ENCODE results near the gene SKIC2.
A peak's percentile ranks its signal among the peaks of the same experiment; 100 is the strongest.

Gene SKIC2

DNA sequence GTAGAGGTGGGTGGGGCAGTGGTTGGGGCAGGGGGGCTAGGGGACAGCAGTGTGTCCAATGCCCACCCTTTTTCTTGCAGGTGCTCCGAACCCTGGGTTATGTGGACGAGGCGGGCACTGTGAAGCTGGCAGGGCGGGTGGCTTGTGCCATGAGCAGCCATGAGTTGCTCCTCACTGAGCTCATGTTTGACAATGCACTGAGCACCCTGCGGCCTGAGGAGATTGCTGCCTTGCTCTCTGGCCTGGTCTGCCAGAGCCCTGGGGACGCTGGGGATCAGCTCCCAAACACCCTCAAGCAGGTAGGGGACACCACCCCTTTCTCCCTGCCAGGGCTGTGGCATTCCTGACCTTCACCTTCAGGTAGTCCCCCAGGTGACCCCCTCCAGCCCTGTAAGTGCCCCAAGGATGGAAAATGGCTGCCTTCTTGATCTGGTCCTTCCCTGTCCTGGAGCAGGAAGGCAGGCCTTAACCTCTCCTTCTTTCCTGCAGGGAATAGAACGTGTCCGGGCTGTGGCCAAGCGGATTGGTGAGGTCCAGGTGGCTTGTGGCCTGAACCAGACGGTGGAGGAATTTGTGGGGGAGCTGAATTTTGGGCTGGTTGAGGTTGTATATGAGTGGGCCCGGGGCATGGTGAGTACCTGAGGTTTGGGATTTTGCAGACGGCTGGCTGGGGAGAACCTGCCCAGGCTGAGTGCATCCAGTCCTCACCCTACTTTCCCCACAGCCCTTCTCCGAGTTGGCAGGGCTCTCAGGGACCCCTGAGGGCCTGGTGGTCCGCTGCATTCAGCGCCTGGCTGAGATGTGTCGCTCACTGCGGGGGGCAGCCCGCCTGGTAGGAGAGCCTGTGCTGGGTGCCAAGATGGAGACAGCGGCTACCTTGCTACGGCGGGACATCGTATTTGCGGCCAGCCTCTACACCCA lies 10.1 kb downstream of the SKIC2 start:
- peak overlapping the region; percentile 17 for H3K27ac ChIP-seq (ENCODE audit: low read length, poor library complexity, severe bottlenecking)
- H3K36me3 ChIP-seq (ENCODE audit: control insufficient read depth in 1 of 2, insufficient read depth in 2 of 2, low read depth in 1 of 2, low read length in 2 of 2), result peaks cover 62 to 70% of the 10 kb centered on the region in 2 experiments
- H2BK15ac ChIP-seq (ENCODE audit: low read depth, poor library complexity, severe bottlenecking), result no peak overlapping the region
- no peak overlapping the region for H2AK5ac ChIP-seq (ENCODE audit: low read length, severe bottlenecking)
- H3K79me1 ChIP-seq (replicated peaks; ENCODE audit: low read length, poor library complexity, severe bottlenecking), result peaks cover 38% of the 10 kb centered on the region
- H3K4ac ChIP-seq (ENCODE audit: low read depth in 1 of 2, low read length in 2 of 2), result no peak overlapping the region
- no peaks in the 10 kb centered on the region for H3K27me3 ChIP-seq (ENCODE audit: control insufficient read depth in 1 of 2, insufficient read depth in 1 of 2, low read length in 2 of 2)
- H2BK120ac ChIP-seq (ENCODE audit: low read depth, low read length), result no peak overlapping the region
- no peak overlapping the region for H4K91ac ChIP-seq (ENCODE audit: low read length)
- no peak overlapping the region for H3K23ac ChIP-seq (ENCODE audit: low read length in 2 of 2)
- WGBS, result 98% methylated on average over 20 of the region's 23 CpGs
- no peak overlapping the region for H3K14ac ChIP-seq (ENCODE audit: low read length in 2 of 2)
- H3K18ac ChIP-seq (ENCODE audit: low read depth in 1 of 2, low read length in 2 of 2), result no peak overlapping the region
- no peak overlapping the region for H4K8ac ChIP-seq (ENCODE audit: low read length)
- H3K4me2 ChIP-seq (ENCODE audit: low read length, poor library complexity, severe bottlenecking), result no peak overlapping the region
- H3K4me1 ChIP-seq (ENCODE audit: control insufficient read depth, insufficient read depth, low read depth, low read length), result peaks cover 32% of the 10 kb centered on the region
- no peak for DNase-seq
- H2BK12ac ChIP-seq (ENCODE audit: low read length in 2 of 2), result no peak overlapping the region
- no peak overlapping the region for H3K4me3 ChIP-seq (ENCODE audit: insufficient read depth in 1 of 2, low read depth in 1 of 2, low read length in 2 of 2)
- H3K9me3 ChIP-seq (ENCODE audit: control insufficient read depth, low read length), result no peaks in the 10 kb centered on the region
- H2BK5ac ChIP-seq (ENCODE audit: low read depth, low read length, poor library complexity, severe bottlenecking), result no peak overlapping the region
- H3K9ac ChIP-seq (ENCODE audit: low read length), result peak overlapping the region; percentile 99
- no peak overlapping the region for H2AFZ ChIP-seq (ENCODE audit: low read depth, low read length)

DNA sequence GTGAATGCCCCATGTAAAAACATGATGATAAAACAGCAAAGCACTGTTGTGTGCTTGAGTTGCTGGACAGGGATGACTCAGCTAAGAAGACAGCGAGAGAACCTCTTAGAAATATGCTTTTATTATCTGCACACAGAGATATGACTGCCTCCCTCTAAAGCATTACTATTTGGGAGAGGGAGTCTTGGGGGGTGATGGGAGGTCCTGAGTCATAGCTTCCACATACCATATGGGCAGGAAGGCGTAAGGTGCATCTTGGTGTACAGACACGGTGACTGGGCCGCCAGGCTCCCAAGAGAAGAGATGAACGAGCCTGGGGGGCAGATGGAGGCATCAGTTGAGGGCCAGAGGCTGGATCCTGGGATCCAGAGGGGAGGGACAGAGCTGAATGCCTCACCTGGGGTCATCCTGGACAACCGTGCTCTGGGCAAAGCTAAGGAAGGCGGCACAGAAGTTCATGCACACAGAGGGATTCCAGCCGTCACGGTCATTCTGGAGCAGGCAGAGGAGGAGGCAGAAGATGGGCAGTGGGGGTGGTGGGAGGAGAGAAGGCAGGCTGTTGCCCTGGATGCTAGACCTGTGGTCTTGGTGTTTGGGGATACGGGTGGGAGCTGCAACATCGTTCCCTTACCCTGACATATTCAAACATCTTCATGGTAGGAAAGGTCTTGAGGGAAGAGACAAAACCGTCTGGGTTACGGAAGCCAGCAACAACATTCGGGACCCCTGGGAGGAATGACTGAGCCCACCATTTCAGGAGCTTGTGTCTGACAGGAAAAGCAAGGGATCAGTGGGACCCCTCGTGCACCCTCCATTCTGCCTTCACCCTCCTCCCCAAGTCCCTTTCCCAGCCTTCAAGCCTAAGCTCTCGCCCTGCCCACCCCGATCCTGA lies 11.0 kb downstream of the SKIC2 start:
- H3K36me3 ChIP-seq (ENCODE audit: control insufficient read depth in 1 of 2, insufficient read depth in 2 of 2, low read depth in 1 of 2, low read length in 2 of 2), result peaks cover 59 to 69% of the 10 kb centered on the region in 2 experiments
- peaks cover 35% of the 10 kb centered on the region for H3K79me1 ChIP-seq (replicated peaks; ENCODE audit: low read length, poor library complexity, severe bottlenecking)
- no peak overlapping the region for H4K8ac ChIP-seq (ENCODE audit: low read length)
- no peak overlapping the region for H2BK12ac ChIP-seq (ENCODE audit: low read length in 2 of 2)
- no peak overlapping the region for H3K4me2 ChIP-seq (ENCODE audit: low read length, poor library complexity, severe bottlenecking)
- H2BK15ac ChIP-seq (ENCODE audit: low read depth, poor library complexity, severe bottlenecking), result no peak overlapping the region
- H2AK5ac ChIP-seq (ENCODE audit: low read length, severe bottlenecking), result no peak overlapping the region
- H3K18ac ChIP-seq (ENCODE audit: low read depth in 1 of 2, low read length in 2 of 2), result no peak overlapping the region
- 90% methylated on average over 15 of the region's 17 CpGs for WGBS
- no peak overlapping the region for H3K23ac ChIP-seq (ENCODE audit: low read length in 2 of 2)
- no peak overlapping the region for H2BK5ac ChIP-seq (ENCODE audit: low read depth, low read length, poor library complexity, severe bottlenecking)
- H3K4me1 ChIP-seq (ENCODE audit: control insufficient read depth, insufficient read depth, low read depth, low read length), result peaks cover 32% of the 10 kb centered on the region
- H2BK120ac ChIP-seq (ENCODE audit: low read depth, low read length), result no peak overlapping the region
- H3K27me3 ChIP-seq (ENCODE audit: control insufficient read depth in 1 of 2, insufficient read depth in 1 of 2, low read length in 2 of 2), result no peaks in the 10 kb centered on the region
- peak overlapping the region; percentile 38 for H3K27ac ChIP-seq (ENCODE audit: low read length, poor library complexity, severe bottlenecking)
- no peak overlapping the region for H3K14ac ChIP-seq (ENCODE audit: low read length in 2 of 2)
- H4K91ac ChIP-seq (ENCODE audit: low read length), result no peak overlapping the region
- peak overlapping the region; percentile 99 for H3K9ac ChIP-seq (ENCODE audit: low read length)
- peak; percentile 25 for DNase-seq
- peak overlapping the region in 1 of 2 experiments; percentile 92 for H3K4me3 ChIP-seq (ENCODE audit: insufficient read depth in 1 of 2, low read depth in 1 of 2, low read length in 2 of 2)
- H2AFZ ChIP-seq (ENCODE audit: low read depth, low read length), result no peak overlapping the region
- H3K4ac ChIP-seq (ENCODE audit: low read depth in 1 of 2, low read length in 2 of 2), result no peak overlapping the region
- no peaks in the 10 kb centered on the region for H3K9me3 ChIP-seq (ENCODE audit: control insufficient read depth, low read length)

DNA sequence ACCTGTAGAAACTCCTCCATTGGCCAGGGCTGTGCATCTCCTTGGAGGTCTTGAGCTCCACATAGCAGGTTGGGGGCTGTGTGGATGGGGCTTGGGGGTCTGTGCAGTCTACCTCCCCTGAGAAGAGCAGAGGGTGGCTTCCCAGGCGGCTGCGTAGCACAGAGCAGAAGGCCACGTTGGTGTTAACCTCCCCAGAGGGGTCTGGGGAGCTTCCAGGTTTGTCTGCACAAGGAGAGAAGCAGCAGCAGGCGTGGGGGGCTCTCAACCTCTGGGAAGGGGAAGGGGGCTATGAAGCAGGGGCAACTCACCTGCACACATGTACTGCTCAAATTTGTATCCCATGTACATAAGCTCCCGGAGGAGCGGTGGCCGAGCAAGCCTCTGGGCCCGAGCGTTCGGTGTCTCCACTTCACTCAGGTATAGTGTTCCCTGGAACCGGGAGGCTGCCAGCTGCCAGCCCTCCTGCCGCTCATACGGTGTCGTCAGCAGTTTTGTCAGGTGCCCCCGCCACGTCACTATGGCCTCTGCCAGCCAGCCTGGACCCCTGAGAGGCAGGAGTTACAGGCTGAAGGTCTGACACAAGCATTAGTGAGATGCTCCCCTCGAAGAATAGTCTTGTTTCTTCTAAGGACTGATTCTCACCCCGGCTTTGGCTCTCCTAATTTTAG lies 11.8 kb downstream of the SKIC2 start:
- Histone ChIP-seq H3K27me3 (ENCODE audit: control insufficient read depth in 1 of 2, insufficient read depth in 1 of 2, low read length in 2 of 2) (no peaks in the 10 kb centered on the region), H4K91ac (ENCODE audit: low read length) (no peak overlapping the region), H3K18ac (ENCODE audit: low read depth in 1 of 2, low read length in 2 of 2) (no peak overlapping the region), H3K4me1 (ENCODE audit: control insufficient read depth, insufficient read depth, low read depth, low read length) (peaks cover 32% of the 10 kb centered on the region), H3K4me2 (ENCODE audit: low read length, poor library complexity, severe bottlenecking) (peak overlapping the region; percentile 61), H3K14ac (ENCODE audit: low read length in 2 of 2) (no peak overlapping the region), H2BK15ac (ENCODE audit: low read depth, poor library complexity, severe bottlenecking) (peak overlapping the region; percentile 64), H3K36me3 (ENCODE audit: control insufficient read depth in 1 of 2, insufficient read depth in 2 of 2, low read depth in 1 of 2, low read length in 2 of 2) (peaks cover 53 to 61% of the 10 kb centered on the region in 2 experiments), H2BK12ac (ENCODE audit: low read length in 2 of 2) (peak overlapping the region in 1 of 2 experiments; percentile 25), H3K4ac (ENCODE audit: low read depth in 1 of 2, low read length in 2 of 2) (no peak overlapping the region), H3K9ac (ENCODE audit: low read length) (peak overlapping the region; percentile 99), H3K27ac (ENCODE audit: low read length, poor library complexity, severe bottlenecking) (no peak overlapping the region), H3K9me3 (ENCODE audit: control insufficient read depth, low read length) (no peaks in the 10 kb centered on the region), H4K8ac (ENCODE audit: low read length) (no peak overlapping the region), H2BK5ac (ENCODE audit: low read depth, low read length, poor library complexity, severe bottlenecking) (no peak overlapping the region), H2AK5ac (ENCODE audit: low read length, severe bottlenecking) (peak overlapping the region; percentile 40), H3K4me3 (ENCODE audit: insufficient read depth in 1 of 2, low read depth in 1 of 2, low read length in 2 of 2) (peak overlapping the region in 1 of 2 experiments; percentile 92), H2BK120ac (ENCODE audit: low read depth, low read length) (no peak overlapping the region), H3K23ac (ENCODE audit: low read length in 2 of 2) (no peak overlapping the region), H2AFZ (ENCODE audit: low read depth, low read length) (no peak overlapping the region), H3K79me1 (replicated peaks; ENCODE audit: low read length, poor library complexity, severe bottlenecking) (peaks cover 32% of the 10 kb centered on the region)
- DNase-seq, result no peak
- WGBS, result 93% methylated on average over 18 of the region's 18 CpGs
